A673 (cell line): ENCODE measurements around the gene CCSER1. TPM values are rescaled to one million over a fixed set of nuclear protein-coding genes. Genes with fewer than 3 reads are reported as not detected.

Experiments
- BruUV-seq: library from RNA; stranded (reverse); fragments of 400-500 nt; replicated peaks from 2 replicates; lab custom pipeline; 2021; lab: Mats Ljungman, UMichigan
- CTCF ChIA-PET: fragments of 300-600 bp; sonication (Branson Sonifier 250); formaldehyde crosslinking; loops from one replicate; lab custom pipeline; 2022; ENCODE audit warnings: antibody characterized with exemption; lab: Charles Lee
- POLR2A ChIA-PET: fragments of 300-600 bp; sonication (Branson Sonifier 250); formaldehyde crosslinking; loops from one replicate; lab custom pipeline; 2022; ENCODE audit warnings: antibody characterized with exemption; ENCODE audit not compliant: low non-redundant PET; lab: Charles Lee
- DNase-seq: peaks from one replicate; pipeline ENCODE4 v3.0.0-alpha.2; 2015; ENCODE audit warnings: low spot score
- H3K27ac ChIP-seq: fragments of 200-600 bp; sonication (generic); 2 replicates; pipeline ENCODE4 v1.5.1; 2016; ENCODE audit warnings: mixed run types, low read depth, mild to moderate bottlenecking, mixed read lengths, antibody characterized with exemption, low read length; ENCODE audit not compliant: poor library complexity, severe bottlenecking
- H3K27me3 ChIP-seq: fragments of 200-600 bp; sonication (generic); replicated peaks from 2 replicates; pipeline ENCODE4 v1.6.1; 2017; ENCODE audit warnings: mixed run types, low read depth, mild to moderate bottlenecking, mixed read lengths, antibody characterized with exemption, low read length; ENCODE audit not compliant: insufficient read depth, poor library complexity
- H3K36me3 ChIP-seq: fragments of 200-600 bp; sonication (generic); 2 replicates; pipeline ENCODE4 v1.6.1; 2016; ENCODE audit warnings: mixed run types, mild to moderate bottlenecking, mixed read lengths, antibody characterized with exemption, low read length; ENCODE audit not compliant: insufficient read depth, poor library complexity, severe bottlenecking
- H3K4me1 ChIP-seq: fragments of 200-600 bp; sonication (generic); 2 replicates; pipeline ENCODE4 v1.6.1; 2017; ENCODE audit warnings: mixed run types, mild to moderate bottlenecking, mixed read lengths, antibody characterized with exemption, low read length; ENCODE audit not compliant: insufficient read depth, poor library complexity, severe bottlenecking
- H3K4me3 ChIP-seq: fragments of 200-600 bp; sonication (generic); 2 replicates; pipeline ENCODE4 v1.5.1; 2016; ENCODE audit warnings: low read depth, mixed run types, mild to moderate bottlenecking, mixed read lengths, low read length; ENCODE audit not compliant: poor library complexity, severe bottlenecking
- H3K9me3 ChIP-seq: fragments of 200-600 bp; sonication (generic); 2 replicates; pipeline ENCODE4 v1.6.1; 2016; ENCODE audit warnings: mixed run types, low read depth, mild to moderate bottlenecking, mixed read lengths, antibody characterized with exemption, low read length; ENCODE audit not compliant: poor library complexity, severe bottlenecking
- CTCF ChIP-seq: fragments of 300-800, 200-600 bp; sonication (generic); conservative IDR thresholded peaks from 2 replicates; pipeline ENCODE4 v1.5.1; 2017; ENCODE audit warnings: low read depth, mild to moderate bottlenecking, antibody characterized with exemption, low read length, moderate library complexity, mixed read lengths
- EZH2 ChIP-seq: fragments of 200-600 bp; sonication (generic); IDR thresholded peaks from 2 replicates; pipeline ENCODE4 v1.6.1; 2017; ENCODE audit warnings: borderline replicate concordance, low read depth, mild to moderate bottlenecking, mixed read lengths, antibody characterized with exemption, low read length; ENCODE audit not compliant: poor library complexity, severe bottlenecking
- intact Hi-C: fragments of 100-400 bp; cut with micrococcal nuclease; formaldehyde crosslinking; loops from one replicate; pipeline ENCODE4 v1.10.0; 2022; ENCODE audit not compliant: unreplicated experiment
- total RNA-seq: library from RNA; stranded (reverse); gene quantifications from 2 replicates; pipeline ENCODE4 v1.2.3, GENCODE V29; 2021

CCSER1 gene
- total RNA-seq, 1 experiment from 2014 or later = not detected

DNA sequence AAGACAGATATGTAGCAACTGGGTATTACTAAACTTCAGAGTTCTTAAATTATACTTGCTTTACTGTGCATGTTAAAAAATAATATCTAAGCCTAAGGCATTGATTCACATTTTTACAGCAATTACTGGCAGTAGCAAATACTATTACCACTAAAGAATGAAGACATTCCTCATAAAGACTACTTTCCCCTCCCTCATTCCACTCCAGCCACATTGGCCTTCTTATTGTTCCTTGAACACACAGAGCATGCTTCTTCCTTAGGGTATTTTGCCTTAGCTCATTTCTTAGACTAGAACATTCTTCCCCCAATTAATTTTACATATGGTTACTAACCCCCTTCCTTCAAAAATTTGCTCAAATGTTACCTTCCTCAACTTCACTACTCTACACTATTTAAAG is 717.0 kb downstream of the CCSER1 start:
- no peaks in the 10 kb centered on the region for H3K27me3 ChIP-seq
- POLR2A ChIA-PET = no interaction called here
- DNase-seq = no peak
- CTCF ChIA-PET = no interaction called here
- H3K9me3 ChIP-seq = no peaks in the 10 kb centered on the region
- no peaks in the 10 kb centered on the region for H3K36me3 ChIP-seq
- no peak overlapping the region for H3K27ac ChIP-seq
- no peak for TF ChIP-seq CTCF
- no peak for TF ChIP-seq EZH2
- no TSS peak for BruUV-seq
- H3K4me1 ChIP-seq = no peaks in the 10 kb centered on the region
- H3K4me3 ChIP-seq = no peak overlapping the region
- intact Hi-C loops = no loop called here

- H3K27ac ChIP-seq = no peak overlapping the region
- no peaks in the 10 kb centered on the region for H3K9me3 ChIP-seq
- ChIA-PET POLR2A (no interaction called here), CTCF (no interaction called here)
- no peak for TF ChIP-seq CTCF
- no peak for TF ChIP-seq EZH2
- H3K36me3 ChIP-seq = no peaks in the 10 kb centered on the region
- H3K4me1 ChIP-seq = no peaks in the 10 kb centered on the region
- no peak overlapping the region for H3K4me3 ChIP-seq
- no peaks in the 10 kb centered on the region for H3K27me3 ChIP-seq
- intact Hi-C loops = no loop called here
- no peak for DNase-seq
- no TSS peak for BruUV-seq
These were observed 718.6 kb downstream of the CCSER1 start for GRCh38 chr4:90845777-90846176.

GRCh38 chr4:90852237-90852636 is 725.0 kb downstream of the CCSER1 start:
- ChIA-PET POLR2A (no interaction called here), CTCF (no interaction called here)
- no peak overlapping the region for H3K4me3 ChIP-seq
- H3K36me3 ChIP-seq = no peaks in the 10 kb centered on the region
- intact Hi-C loops = no loop called here
- H3K27me3 ChIP-seq = no peaks in the 10 kb centered on the region
- no peak for DNase-seq
- H3K27ac ChIP-seq = no peak overlapping the region
- BruUV-seq = no TSS peak
- TF ChIP-seq CTCF = no peak
- TF ChIP-seq EZH2 = no peak
- no peaks in the 10 kb centered on the region for H3K9me3 ChIP-seq
- no peaks in the 10 kb centered on the region for H3K4me1 ChIP-seq
